GM13977 (cell line): Measurements from ENCODE around the gene SLC35F1.

Experiments
- DNase-seq: peaks from one replicate; pipeline ENCODE4 v3.0.0; 2012; ENCODE audit warnings: low spot score
- CTCF ChIP-seq: IDR thresholded peaks from 2 replicates; pipeline ENCODE4 v1.5.1; 2012; ENCODE audit warnings: mild to moderate bottlenecking, control low read depth; ENCODE audit not compliant: insufficient read depth; ENCODE audit errors: extremely low read depth, missing control alignments
- in situ Hi-C: fragments of 300-500 bp; cut with MboI; formaldehyde crosslinking; loops from one replicate; pipeline ENCODE4 v1.12.0; 2022; ENCODE audit warnings: low sequenced_read_pairs, low pct_unique_long_range_greater_than_20kb, mixed read lengths, inconsistent platforms; ENCODE audit not compliant: unreplicated experiment

SLC35F1 gene

GRCh38 chr6:118200160-118200559 is 293.1 kb downstream of the SLC35F1 start:
- no peak for TF ChIP-seq CTCF
- no peak for DNase-seq
- in situ Hi-C loops: no loop called here

- DNase-seq: no peak
- in situ Hi-C loops: no loop called here
- no peak for TF ChIP-seq CTCF
These were observed 295.5 kb downstream of the SLC35F1 start for GRCh38 chr6:118202517-118202916.

GRCh38 chr6:118203545-118203944 is 296.5 kb downstream of the SLC35F1 start:
- in situ Hi-C loops: no loop called here
- no peak for DNase-seq
- no peak for TF ChIP-seq CTCF

- TF ChIP-seq CTCF: no peak
- DNase-seq: no peak
- in situ Hi-C loops: no loop called here
These were observed 299.2 kb downstream of the SLC35F1 start for GRCh38 chr6:118206221-118206620.

DNA sequence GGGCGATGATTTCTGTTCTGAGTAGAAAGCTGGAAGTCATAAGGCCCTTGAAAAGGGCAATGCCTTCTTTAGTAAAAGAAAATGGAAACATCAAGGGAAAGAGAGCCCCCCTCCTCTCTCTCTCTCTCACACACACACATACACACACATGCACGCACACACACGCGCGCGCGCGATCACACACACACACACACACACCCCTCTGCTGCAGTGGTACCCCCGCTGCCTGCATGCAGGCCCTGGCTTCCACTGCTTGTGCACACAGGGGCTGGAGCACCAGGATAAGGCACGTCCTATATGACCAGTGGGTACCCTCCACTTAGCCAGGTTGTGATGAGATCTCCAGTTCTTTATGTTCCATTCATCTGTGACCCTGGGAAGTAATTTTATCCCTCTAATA is 300.9 kb downstream of the SLC35F1 start:
- no peak for DNase-seq
- in situ Hi-C loops: no loop called here
- TF ChIP-seq CTCF: no peak

- in situ Hi-C loops: no loop called here
- TF ChIP-seq CTCF: no peak
- DNase-seq: no peak
These were observed 305.5 kb downstream of the SLC35F1 start for GRCh38 chr6:118212451-118213173.
